K562 (cell line): Measurements from ENCODE around the gene TGFB2. TPM values are rescaled to one million over a fixed set of nuclear protein-coding genes. Genes with fewer than 3 reads are reported as not detected.

ENCODE experiments used
- ATAC-seq: fragments of 200-7000 bp; cut with Tn5 transposase; 3 replicates; pipeline ENCODE4 v1.9.1; 2020; ENCODE audit warnings: moderate library complexity
- BruUV-seq: library from RNA; stranded (reverse); fragments of 400-500 nt; replicated peaks from 2 replicates; lab custom pipeline; 2021; lab: Mats Ljungman, UMichigan
- CTCF ChIA-PET: fragments of 300-600 bp; formaldehyde crosslinking; extraction: SDS; loops from one replicate; lab custom pipeline; 2021; ENCODE audit warnings: low intra/inter-chr PET ratio; lab: Yijun Ruan, JAX
- POLR2A ChIA-PET: fragments of 300-600, 350-650 bp; sonication (Branson Sonifier 250); formaldehyde crosslinking; extraction: SDS; loops from one replicate; lab custom pipeline; 2021; ENCODE audit warnings: antibody characterized with exemption, inconsistent platforms; lab: Yijun Ruan, JAX
- DNase-seq, 4 experiments: peaks; one replicate each; pipeline versions ENCODE4 v3.0.0 to v3.0.0-alpha.2; 2011 to 2018; ENCODE audit warnings: low spot score in 3 of 4, mixed read lengths in 3 of 4; ENCODE audit errors: extremely low read depth in 1 of 4
- FAIRE-seq: peaks from 2 replicates; lab custom pipeline; 2011; peaks lifted over from hg19 to GRCh38; lab: Jason Lieb, UNC
- H2AFZ ChIP-seq: 2 replicates; pipeline ENCODE4 v1.6.0; 2011; ENCODE audit warnings: low read depth, low read length, control low read depth, inconsistent platforms
- H3K27ac ChIP-seq: fragments of 200-600 bp; 3 replicates; pipeline ENCODE4 v1.8.0; 2011; ENCODE audit warnings: low read depth, mild to moderate bottlenecking, control low read depth, inconsistent platforms, low read length, moderate library complexity, mixed read lengths; ENCODE audit errors: extremely low read depth
- H3K27me3 ChIP-seq, 2 experiments: fragments of 300-600 bp in 1 of 2; 2 replicates in 1 of 2; 3 replicates in 1 of 2; pipeline versions ENCODE4 v1.6.0 to v1.8.0; 2011; ENCODE audit warnings: inconsistent platforms in 2 of 2, low read length in 2 of 2, mild to moderate bottlenecking in 1 of 2, mixed read lengths in 1 of 2, moderate library complexity in 1 of 2; ENCODE audit not compliant: control insufficient read depth in 2 of 2, insufficient read depth in 2 of 2
- H3K36me3 ChIP-seq: fragments of 300-600 bp; 3 replicates; pipeline ENCODE4 v1.8.0; 2011; ENCODE audit warnings: mild to moderate bottlenecking, low read length, inconsistent platforms; ENCODE audit not compliant: control insufficient read depth, insufficient read depth
- H3K4me1 ChIP-seq, 2 experiments: fragments of 200-600 bp in 1 of 2; replicated peaks in 1 of 2; 2 replicates in 1 of 2; 3 replicates in 1 of 2; pipeline versions ENCODE4 v1.5.1 to v1.8.0; 2011; ENCODE audit warnings: inconsistent platforms in 2 of 2, low read length in 2 of 2, mild to moderate bottlenecking in 1 of 2, mixed read lengths in 1 of 2, moderate library complexity in 1 of 2; ENCODE audit not compliant: control insufficient read depth in 2 of 2, insufficient read depth in 2 of 2
- H3K4me2 ChIP-seq: 2 replicates; pipeline ENCODE4 v1.6.1; 2011; ENCODE audit warnings: low read length, control low read depth, inconsistent platforms, mixed read lengths; ENCODE audit not compliant: insufficient read depth
- H3K4me3 ChIP-seq: fragments of 200-600 bp; sonication (generic), shearing (Covaris generic); 2 replicates; pipeline ENCODE4 v1.5.1; 2016; ENCODE audit warnings: control low read depth, inconsistent platforms
- H3K79me2 ChIP-seq: fragments of 200-600 bp; 3 replicates; pipeline ENCODE4 v1.8.0; 2011; ENCODE audit warnings: low read length, inconsistent platforms; ENCODE audit not compliant: control insufficient read depth, insufficient read depth
- H3K9ac ChIP-seq, 2 experiments: 2 replicates each; pipeline versions ENCODE4 v1.6.0 to v1.6.1; 2011; ENCODE audit warnings: low read depth in 2 of 2, low read length in 2 of 2, control low read depth in 1 of 2, inconsistent platforms in 1 of 2, mild to moderate bottlenecking in 1 of 2, mixed read lengths in 1 of 2; ENCODE audit not compliant: insufficient read depth in 1 of 2
- H3K9me1 ChIP-seq: one replicate; pipeline ENCODE4 v1.6.0; 2011; ENCODE audit warnings: inconsistent platforms, mild to moderate bottlenecking, low read length, moderate library complexity; ENCODE audit not compliant: control insufficient read depth, insufficient read depth
- H3K9me3 ChIP-seq: replicated peaks from 2 replicates; pipeline ENCODE4 v1.5.1; 2011; ENCODE audit warnings: low read depth, low read length, inconsistent platforms; ENCODE audit not compliant: control insufficient read depth, insufficient read depth
- H4K20me1 ChIP-seq: replicated peaks from 2 replicates; pipeline ENCODE4 v1.6.1; 2011; ENCODE audit warnings: low read length, inconsistent platforms, mixed read lengths; ENCODE audit not compliant: control insufficient read depth, insufficient read depth
- CEBPG ChIP-seq, 3 experiments: fragments of 200-800 bp in 1 of 3; sonication (Bioruptor generic) in 1 of 3; sonication (generic) in 1 of 3; formaldehyde crosslinking in 1 of 3; IDR thresholded peaks in 2 of 3; conservative IDR thresholded peaks in 1 of 3; 2 replicates each; pipeline versions ENCODE4 v1.6.1 to v1.8.0; 2016 to 2022; ENCODE audit warnings: missing compliant biosample characterization in 2 of 3, missing genetic modification characterization in 2 of 3, mild to moderate bottlenecking in 1 of 3, missing genetic modification reagents in 1 of 3
- FIP1L1 ChIP-seq: fragments of 200-400 bp; formaldehyde crosslinking; IDR thresholded peaks from 2 replicates; pipeline ENCODE4 v1.6.1; 2018; ENCODE audit warnings: mild to moderate bottlenecking, low read depth, low read length; ENCODE audit not compliant: poor library complexity, severe bottlenecking
- HDAC8 ChIP-seq: fragments of 450-650 bp; IDR thresholded peaks from 2 replicates; pipeline ENCODE4 v1.6.1; 2016; ENCODE audit warnings: mild to moderate bottlenecking, missing genetic modification characterization, moderate library complexity, missing compliant biosample characterization
- KLF10 ChIP-seq: fragments of 250-450 bp; sonication (Bioruptor Pico); IDR thresholded peaks from 2 replicates; pipeline ENCODE4 v1.6.1; 2021; ENCODE audit warnings: matching md5 sums
- RHOXF2B ChIP-seq: fragments of 250-450 bp; sonication (Bioruptor Pico); conservative IDR thresholded peaks from 2 replicates; pipeline ENCODE4 v1.5.1; 2021
- ZFPM2 ChIP-seq: fragments of 250-450 bp; sonication (Bioruptor Pico); IDR thresholded peaks from 2 replicates; pipeline ENCODE4 v1.5.1; 2022; ENCODE audit warnings: mild to moderate bottlenecking
- ZNF12 ChIP-seq: sonication (generic); formaldehyde crosslinking; IDR thresholded peaks from 2 replicates; pipeline ENCODE4 v1.4.0; 2020; ENCODE audit warnings: mild to moderate bottlenecking, missing genetic modification reagents
- ZNF253 ChIP-seq: fragments of 250-450 bp; sonication (Bioruptor Pico); conservative IDR thresholded peaks from 2 replicates; pipeline ENCODE4 v1.6.1; 2021; ENCODE audit warnings: mild to moderate bottlenecking
- ZNF76 ChIP-seq: fragments of 250-450 bp; sonication (Bioruptor Pico); IDR thresholded peaks from 2 replicates; pipeline ENCODE4 v1.4.0; 2020; ENCODE audit warnings: mild to moderate bottlenecking, moderate library complexity, borderline replicate concordance
- WGBS: fragments of 100-300 bp; shearing (Covaris generic); methylation state at CpG from one replicate; pipeline ENCODE4 v1.1.6; 2016; ENCODE audit warnings: low coverage, mixed read lengths; ENCODE audit not compliant: insufficient coverage; ENCODE audit errors: missing lambda C conversion rate; 5-methylcytosine and 5-hydroxymethylcytosine counted together
- in situ Hi-C: fragments of 300-500 bp; cut with MboI; formaldehyde crosslinking; loops from 4 replicates; pipeline ENCODE4 v1.15.0; 2018; ENCODE audit warnings: inconsistent platforms, mixed read lengths
- intact Hi-C: fragments of 100-400 bp; cut with micrococcal nuclease; formaldehyde crosslinking; loops from 2 replicates; pipeline ENCODE4 v1.14.2; 2022
- polyA plus RNA-seq, 8 experiments: library from polyadenylated mRNA; depleted of rRNA in 4 of 8; stranded (reverse) in 5 of 8; unstranded in 3 of 8; fragments of >200 nt; fragmentation: Nextera tagmentation in 2 of 8; fragmentation: Illumina TruSeq in 1 of 8; extraction: Ambion mirVana in 2 of 8; extraction: Trizol in 1 of 8; gene quantifications; 2 replicates each; pipeline versions ENCODE4 v1.2.1 to v1.2.3, GENCODE V29; 2011 to 2014; ENCODE audit warnings: inconsistent platforms in 1 of 8, missing spikeins in 1 of 8
- total RNA-seq, 7 experiments: library from RNA; depleted of rRNA in 6 of 7; stranded (reverse); fragments of >200 nt in 6 of 7; fragmentation: Illumina TruSeq in 2 of 7; extraction: Trizol in 2 of 7; gene quantifications; 2 replicates each; pipeline versions ENCODE4 v1.2.1 to v1.2.3, GENCODE V29; 2011 to 2021; ENCODE audit warnings: low replicate concordance in 1 of 7
- TF ChIP-seq, protein P1 (sequence below), 2 experiments: IDR thresholded peaks; 2 replicates each; pipeline ENCODE4 v1.6.1; 2011; ENCODE audit warnings: borderline replicate concordance in 1 of 2, control low read depth in 1 of 2, low read depth in 1 of 2, low read length in 1 of 2, mild to moderate bottlenecking in 1 of 2, mixed read lengths in 1 of 2, moderate library complexity in 1 of 2; ENCODE audit not compliant: insufficient read depth in 1 of 2, insufficient read length in 1 of 2, poor library complexity in 1 of 2, severe bottlenecking in 1 of 2; ENCODE audit errors: extremely low read depth in 1 of 2
- TF ChIP-seq, protein P2 (sequence below): fragments of 450-650 bp; formaldehyde crosslinking; IDR thresholded peaks from 2 replicates; pipeline ENCODE4 v1.4.0; 2022; ENCODE audit warnings: missing genetic modification characterization

TGFB2 gene
- total and polyA plus RNA-seq, 9 of the 15 experiments (the other 6 are each of a cell fraction or from before 2014, with no cell fraction given): 0.03 to 0.41 (median 0.11) TPM; not detected in 3

DNA sequence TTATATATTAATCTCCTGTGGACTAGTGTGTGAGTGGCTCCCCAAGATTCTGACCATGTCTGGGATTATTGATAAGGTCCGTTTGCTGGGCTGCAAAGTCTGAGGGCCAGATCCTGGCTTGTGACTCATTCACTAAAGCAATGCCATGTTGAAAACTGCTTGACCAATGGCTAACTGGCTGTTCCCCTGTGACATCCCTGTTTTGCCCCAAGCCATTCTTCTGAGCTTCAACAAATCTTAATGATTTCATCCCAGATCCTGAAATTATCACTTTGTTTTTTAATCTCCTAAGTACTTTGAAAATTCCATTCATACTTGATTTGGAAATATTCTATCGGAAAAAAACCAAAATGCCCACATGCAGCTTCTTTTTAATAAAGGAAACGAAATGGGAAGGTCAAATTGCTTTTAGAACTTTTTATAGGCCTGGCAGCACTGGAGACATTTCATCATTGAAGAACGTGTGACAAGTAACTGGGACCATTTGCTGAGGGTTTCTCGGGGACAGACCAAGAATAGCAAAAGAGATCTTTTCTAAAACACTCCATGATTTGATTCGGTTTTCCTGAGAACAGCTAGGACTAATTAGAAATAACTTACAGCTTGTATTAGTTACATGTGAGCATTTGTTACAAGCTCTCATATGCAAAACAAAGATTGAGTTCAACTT lies 121.3 kb downstream of the TGFB2 start:
- POLR2A ChIA-PET: interaction anchor here (0.7 to 1.1 kb wide), 2 partner anchors 13 to 182 kb away, joined by 3 read pairs; no protein-coding TSS in a partner anchor
- CTCF ChIA-PET: no interaction called here
- 0 out of 5 replicates have a peak, but pooled peaks cover 0 to 4% of the 10 kb centered on the region in 2 experiments for H3K27me3 ChIP-seq
- no peaks in the 10 kb centered on the region for H4K20me1 ChIP-seq
- no peaks in the 10 kb centered on the region for H3K9me1 ChIP-seq
- H3K4me3 ChIP-seq: no peak overlapping the region
- BruUV-seq: no TSS peak
- TF ChIP-seq HDAC8 (no peak), RHOXF2B (CRISPR knock-in tag) (no peak), ZNF76 (CRISPR knock-in tag) (no peak), ZFPM2 (no peak), ZNF12 (CRISPR knock-in tag) (no peak), KLF10 (CRISPR knock-in tag) (no peak), CEBPG (CRISPR knock-in tag; IDR thresholded peaks at IDR 0.05) (no peak), CEBPG (tag; conservative IDR thresholded peaks at IDR 0.05 in 1 of 2, IDR thresholded peaks at IDR 0.05 in 1 of 2) (no peak), ZNF253 (no peak), FIP1L1 (no peak)
- TF ChIP-seq, protein P1, sequence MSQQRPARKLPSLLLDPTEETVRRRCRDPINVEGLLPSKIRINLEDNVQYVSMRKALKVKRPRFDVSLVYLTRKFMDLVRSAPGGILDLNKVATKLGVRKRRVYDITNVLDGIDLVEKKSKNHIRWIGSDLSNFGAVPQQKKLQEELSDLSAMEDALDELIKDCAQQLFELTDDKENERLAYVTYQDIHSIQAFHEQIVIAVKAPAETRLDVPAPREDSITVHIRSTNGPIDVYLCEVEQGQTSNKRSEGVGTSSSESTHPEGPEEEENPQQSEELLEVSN (IDR thresholded peaks at IDR 0.05; ENCODE audit: borderline replicate concordance in 1 of 2, extremely low read depth in 1 of 2, insufficient read depth in 1 of 2, insufficient read length in 1 of 2, low read depth in 1 of 2, low read length in 1 of 2, poor library complexity in 1 of 2, severe bottlenecking in 1 of 2): no peak
- TF ChIP-seq, protein P2, sequence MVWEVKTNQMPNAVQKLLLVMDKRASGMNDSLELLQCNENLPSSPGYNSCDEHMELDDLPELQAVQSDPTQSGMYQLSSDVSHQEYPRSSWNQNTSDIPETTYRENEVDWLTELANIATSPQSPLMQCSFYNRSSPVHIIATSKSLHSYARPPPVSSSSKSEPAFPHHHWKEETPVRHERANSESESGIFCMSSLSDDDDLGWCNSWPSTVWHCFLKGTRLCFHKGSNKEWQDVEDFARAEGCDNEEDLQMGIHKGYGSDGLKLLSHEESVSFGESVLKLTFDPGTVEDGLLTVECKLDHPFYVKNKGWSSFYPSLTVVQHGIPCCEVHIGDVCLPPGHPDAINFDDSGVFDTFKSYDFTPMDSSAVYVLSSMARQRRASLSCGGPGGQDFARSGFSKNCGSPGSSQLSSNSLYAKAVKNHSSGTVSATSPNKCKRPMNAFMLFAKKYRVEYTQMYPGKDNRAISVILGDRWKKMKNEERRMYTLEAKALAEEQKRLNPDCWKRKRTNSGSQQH (CRISPR knock-in tag): no peak
- H3K36me3 ChIP-seq: no peaks in the 10 kb centered on the region
- ATAC-seq: no peak
- H3K9ac ChIP-seq: no peak overlapping the region
- H3K4me1 ChIP-seq: no peaks in the 10 kb centered on the region
- in situ Hi-C loops: no loop called here
- under 1% methylated on average over 6 of the region's 6 CpGs for WGBS
- H3K27ac ChIP-seq: no peak overlapping the region
- H3K9me3 ChIP-seq: no peaks in the 10 kb centered on the region
- intact Hi-C loops: no loop called here
- no peak for DNase-seq
- H3K4me2 ChIP-seq: no peak overlapping the region
- no peak overlapping the region for H2AFZ ChIP-seq
- no peak for FAIRE-seq
- H3K79me2 ChIP-seq: no peaks in the 10 kb centered on the region
